Measurements from ENCODE around the gene ABHD2.

DNA sequence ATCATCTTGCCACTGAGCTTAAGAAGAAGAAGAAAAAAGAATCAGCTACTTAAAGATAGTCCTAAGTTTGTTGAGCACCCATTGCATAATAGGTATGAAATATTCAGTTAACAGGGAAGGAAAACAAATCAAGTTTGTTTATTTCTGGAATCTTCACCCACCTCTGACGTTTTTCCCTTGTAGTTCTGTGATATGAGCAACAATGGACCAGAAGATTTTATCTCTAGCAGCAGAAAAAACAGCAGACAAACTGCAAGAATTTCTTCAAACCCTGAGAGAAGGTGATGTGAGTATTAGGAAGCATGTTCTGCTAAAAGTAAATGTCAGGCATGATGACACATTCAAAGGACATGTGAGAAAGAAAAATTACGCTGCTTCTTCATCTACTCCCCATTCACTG is 159.2 kb downstream of the ABHD2 start:
- TF ChIP-seq, protein P1, sequence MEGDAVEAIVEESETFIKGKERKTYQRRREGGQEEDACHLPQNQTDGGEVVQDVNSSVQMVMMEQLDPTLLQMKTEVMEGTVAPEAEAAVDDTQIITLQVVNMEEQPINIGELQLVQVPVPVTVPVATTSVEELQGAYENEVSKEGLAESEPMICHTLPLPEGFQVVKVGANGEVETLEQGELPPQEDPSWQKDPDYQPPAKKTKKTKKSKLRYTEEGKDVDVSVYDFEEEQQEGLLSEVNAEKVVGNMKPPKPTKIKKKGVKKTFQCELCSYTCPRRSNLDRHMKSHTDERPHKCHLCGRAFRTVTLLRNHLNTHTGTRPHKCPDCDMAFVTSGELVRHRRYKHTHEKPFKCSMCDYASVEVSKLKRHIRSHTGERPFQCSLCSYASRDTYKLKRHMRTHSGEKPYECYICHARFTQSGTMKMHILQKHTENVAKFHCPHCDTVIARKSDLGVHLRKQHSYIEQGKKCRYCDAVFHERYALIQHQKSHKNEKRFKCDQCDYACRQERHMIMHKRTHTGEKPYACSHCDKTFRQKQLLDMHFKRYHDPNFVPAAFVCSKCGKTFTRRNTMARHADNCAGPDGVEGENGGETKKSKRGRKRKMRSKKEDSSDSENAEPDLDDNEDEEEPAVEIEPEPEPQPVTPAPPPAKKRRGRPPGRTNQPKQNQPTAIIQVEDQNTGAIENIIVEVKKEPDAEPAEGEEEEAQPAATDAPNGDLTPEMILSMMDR (IDR thresholded peaks at IDR 0.05; ENCODE audit: low read depth, low read length), result no peak
- TF ChIP-seq EZH2phosphoT487 (IDR thresholded peaks at IDR 0.05; ENCODE audit: low read depth), result no peak

All from OCI-LY3 (cell line).